Colonic mucosa (tissue), 4 donors: ENCODE data around the gene CACHD1. TPM values are rescaled to one million over a fixed set of nuclear protein-coding genes. Genes with fewer than 3 reads are reported as not detected.

ENCODE experiments used
- DNase-seq: peaks from one replicate; pipeline ENCODE4 v3.0.0-alpha.2; 2020
- H3K27ac ChIP-seq: fragments of 200-600 bp; one replicate; pipeline ENCODE4 v1.8.0; 2021
- H3K27me3 ChIP-seq: fragments of 200-600 bp; one replicate; pipeline ENCODE4 v1.8.0; 2021
- H3K36me3 ChIP-seq: fragments of 200-600 bp; one replicate; pipeline ENCODE4 v1.8.0; 2021
- H3K4me1 ChIP-seq: fragments of 200-600 bp; one replicate; pipeline ENCODE4 v1.8.0; 2021; ENCODE audit warnings: mild to moderate bottlenecking
- H3K4me3 ChIP-seq: fragments of 200-600 bp; one replicate; pipeline ENCODE4 v1.8.0; 2021
- H3K9ac ChIP-seq, 2 donors: one replicate each; pipeline ENCODE4 v1.7.0; 2013; ENCODE audit warnings: control low read depth in 2 of 2, low read depth in 2 of 2, low read length in 2 of 2
- H3K9me3 ChIP-seq: fragments of 200-600 bp; one replicate; pipeline ENCODE4 v1.8.0; 2021
- CTCF ChIP-seq: fragments of 200-600 bp; IDR thresholded peaks from one replicate; pipeline ENCODE4 v1.8.0; 2022; ENCODE audit warnings: antibody characterized with exemption, mild to moderate bottlenecking
- intact Hi-C: fragments of 100-400 bp; cut with DNase I; formaldehyde crosslinking; loops from one replicate; pipeline ENCODE4 v1.14.1; 2022
- total RNA-seq, 2 donors: library from RNA; stranded (reverse); fragmentation: NEBNext Ultra II Directional in 1 of 2; extraction: Animal tissue kit (Norgen Biotek cat#: 25700) in 1 of 2; gene quantifications; one replicate each; pipeline ENCODE4 v1.2.1, GENCODE V29; 2021
- donor health status: healthy.
- donor health status: DM: no; HTN: no; CAD: no.
- donor health status: DM: no; HTN: no; CAD: no.

CACHD1 gene
- total RNA-seq, 2 donors from 2014 or later, result 1.5 to 2.0 TPM

- H3K4me3 ChIP-seq, result no peak overlapping the region
- H3K9ac ChIP-seq, result no peak overlapping the region
- no peak for TF ChIP-seq CTCF
- no peaks in the 10 kb centered on the region for H3K9me3 ChIP-seq
- H3K27ac ChIP-seq, result no peak overlapping the region
- no peak for DNase-seq
- intact Hi-C loops, result no loop called here
- H3K4me1 ChIP-seq, result no peaks in the 10 kb centered on the region
- no peaks in the 10 kb centered on the region for H3K36me3 ChIP-seq
- H3K27me3 ChIP-seq, result no peaks in the 10 kb centered on the region
These were observed 98.2 kb downstream of the CACHD1 start for GRCh38 chr1:64568171-64568450.

- DNase-seq, result no peak
- Histone ChIP-seq H3K9ac (no peak overlapping the region), H3K27me3 (no peaks in the 10 kb centered on the region), H3K27ac (no peak overlapping the region), H3K4me3 (no peak overlapping the region), H3K36me3 (no peaks in the 10 kb centered on the region), H3K9me3 (no peaks in the 10 kb centered on the region), H3K4me1 (no peaks in the 10 kb centered on the region)
- intact Hi-C loops, result no loop called here
- TF ChIP-seq CTCF, result no peak
These were observed 99.5 kb downstream of the CACHD1 start for GRCh38 chr1:64569411-64569810.

- no peak overlapping the region for H3K9ac ChIP-seq
- H3K4me3 ChIP-seq, result no peak overlapping the region
- no peak for TF ChIP-seq CTCF
- no peaks in the 10 kb centered on the region for H3K9me3 ChIP-seq
- intact Hi-C loops, result no loop called here
- DNase-seq, result no peak
- H3K27ac ChIP-seq, result no peak overlapping the region
- H3K36me3 ChIP-seq, result no peaks in the 10 kb centered on the region
- no peaks in the 10 kb centered on the region for H3K27me3 ChIP-seq
- H3K4me1 ChIP-seq, result no peaks in the 10 kb centered on the region
These were observed 100.4 kb downstream of the CACHD1 start for GRCh38 chr1:64570267-64570855.

- H3K4me1 ChIP-seq, result no peaks in the 10 kb centered on the region
- no peak overlapping the region for H3K9ac ChIP-seq
- H3K27me3 ChIP-seq, result no peaks in the 10 kb centered on the region
- H3K9me3 ChIP-seq, result no peaks in the 10 kb centered on the region
- no peak overlapping the region for H3K4me3 ChIP-seq
- no peak overlapping the region for H3K27ac ChIP-seq
- no peak for DNase-seq
- intact Hi-C loops, result no loop called here
- TF ChIP-seq CTCF, result no peak
- no peaks in the 10 kb centered on the region for H3K36me3 ChIP-seq
These were observed 102.4 kb downstream of the CACHD1 start for GRCh38 chr1:64572222-64572900.

- H3K4me1 ChIP-seq, result no peaks in the 10 kb centered on the region
- no peaks in the 10 kb centered on the region for H3K36me3 ChIP-seq
- no peak overlapping the region for H3K9ac ChIP-seq
- no peaks in the 10 kb centered on the region for H3K27me3 ChIP-seq
- intact Hi-C loops, result no loop called here
- no peak for DNase-seq
- no peak overlapping the region for H3K4me3 ChIP-seq
- no peak for TF ChIP-seq CTCF
- no peaks in the 10 kb centered on the region for H3K9me3 ChIP-seq
- no peak overlapping the region for H3K27ac ChIP-seq
These were observed 104.4 kb downstream of the CACHD1 start for GRCh38 chr1:64574301-64574700.
